ENCODE results near the gene XIAP.
"Not testable (repeated sequence)": the region's sequence is repeated elsewhere in the genome, so short reads cannot be mapped to it uniquely, and the experiment has no call there.

The XIAP gene

DNA sequence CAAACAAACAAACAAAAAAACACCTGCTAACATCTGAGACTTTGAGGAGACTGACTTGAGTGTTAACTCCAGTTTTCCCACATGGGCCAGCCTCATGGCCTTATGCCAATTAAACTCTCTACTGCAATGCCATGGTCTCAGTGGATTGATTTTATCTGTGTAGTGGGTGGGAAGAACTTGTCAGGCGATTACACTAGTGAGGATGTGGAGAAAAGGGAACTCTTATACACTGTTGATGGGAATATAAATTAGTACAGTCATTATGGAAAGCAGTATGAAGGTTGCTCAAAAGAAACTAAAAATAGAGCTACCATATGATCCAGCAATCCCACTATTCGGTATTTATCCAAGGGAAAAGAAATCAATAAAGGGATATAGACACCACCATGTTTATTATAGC lies 12.8 kb upstream of the XIAP start:
- H3K36me3 Mint-ChIP-seq (ENCODE audit: low read depth), result peaks cover 4% of the 10 kb centered on the region
- no peak for DNase-seq
- H3K9me3 Mint-ChIP-seq, result peaks cover 55% of the 10 kb centered on the region
- H3K27me3 Mint-ChIP-seq (ENCODE audit: low read depth, poor library complexity), result no peaks in the 10 kb centered on the region
- TF ChIP-seq, protein P1, sequence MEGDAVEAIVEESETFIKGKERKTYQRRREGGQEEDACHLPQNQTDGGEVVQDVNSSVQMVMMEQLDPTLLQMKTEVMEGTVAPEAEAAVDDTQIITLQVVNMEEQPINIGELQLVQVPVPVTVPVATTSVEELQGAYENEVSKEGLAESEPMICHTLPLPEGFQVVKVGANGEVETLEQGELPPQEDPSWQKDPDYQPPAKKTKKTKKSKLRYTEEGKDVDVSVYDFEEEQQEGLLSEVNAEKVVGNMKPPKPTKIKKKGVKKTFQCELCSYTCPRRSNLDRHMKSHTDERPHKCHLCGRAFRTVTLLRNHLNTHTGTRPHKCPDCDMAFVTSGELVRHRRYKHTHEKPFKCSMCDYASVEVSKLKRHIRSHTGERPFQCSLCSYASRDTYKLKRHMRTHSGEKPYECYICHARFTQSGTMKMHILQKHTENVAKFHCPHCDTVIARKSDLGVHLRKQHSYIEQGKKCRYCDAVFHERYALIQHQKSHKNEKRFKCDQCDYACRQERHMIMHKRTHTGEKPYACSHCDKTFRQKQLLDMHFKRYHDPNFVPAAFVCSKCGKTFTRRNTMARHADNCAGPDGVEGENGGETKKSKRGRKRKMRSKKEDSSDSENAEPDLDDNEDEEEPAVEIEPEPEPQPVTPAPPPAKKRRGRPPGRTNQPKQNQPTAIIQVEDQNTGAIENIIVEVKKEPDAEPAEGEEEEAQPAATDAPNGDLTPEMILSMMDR (IDR thresholded peaks at IDR 0.05), result no peak
- H3K4me1 Mint-ChIP-seq, result peaks cover 17% of the 10 kb centered on the region
- H3K27ac Mint-ChIP-seq, result no peak overlapping the region
- H3K4me3 Mint-ChIP-seq, result no peak overlapping the region

DNA sequence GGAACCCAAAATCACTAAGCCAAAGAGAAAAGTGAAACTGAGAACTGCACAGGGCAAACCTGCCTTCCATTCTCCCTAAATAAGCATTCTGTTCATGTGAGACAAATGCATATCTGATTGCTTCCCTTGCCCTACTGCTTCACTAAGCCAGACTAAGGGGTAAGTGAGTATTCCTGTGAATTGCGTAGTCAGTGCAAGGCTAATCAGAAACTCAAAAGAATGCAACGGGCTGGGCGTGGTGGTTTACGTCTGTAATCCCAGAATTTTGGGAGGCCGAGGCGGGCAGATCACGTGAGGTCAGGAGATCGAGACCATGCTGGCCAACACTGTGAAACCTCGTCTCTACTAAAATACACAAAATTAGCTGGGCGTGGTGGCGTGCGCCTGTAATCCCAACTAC lies 10.8 kb upstream of the XIAP start:
- TF ChIP-seq, protein P1 (IDR thresholded peaks at IDR 0.05), result no peak
- DNase-seq, result no peak
- Mint-ChIP-seq H3K36me3 (ENCODE audit: low read depth) (peaks cover 4% of the 10 kb centered on the region), H3K4me1 (peaks cover 17% of the 10 kb centered on the region), H3K9me3 (peaks cover 60% of the 10 kb centered on the region), H3K27ac (no peak overlapping the region), H3K27me3 (ENCODE audit: low read depth, poor library complexity) (no peaks in the 10 kb centered on the region), H3K4me3 (no peak overlapping the region)

DNA sequence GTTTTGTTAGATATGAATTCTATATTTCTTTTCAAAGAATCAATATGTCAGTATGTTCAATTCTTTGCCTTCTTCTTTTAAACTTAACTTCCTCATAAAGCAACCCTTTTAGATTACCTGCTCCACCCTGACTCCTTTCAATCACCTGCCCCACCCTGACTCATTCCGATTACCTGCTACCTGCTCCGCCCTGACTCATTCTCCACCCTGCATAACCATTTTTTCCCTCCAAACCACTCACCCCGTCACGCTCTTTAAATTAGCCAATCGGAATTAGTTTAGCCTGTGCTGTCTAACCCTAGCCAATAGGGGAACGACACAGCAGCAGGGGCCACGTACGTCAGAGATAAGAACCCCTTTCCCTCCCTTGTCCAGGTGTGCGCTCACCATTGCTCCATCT lies 9.9 kb upstream of the XIAP start:
- not testable (repeated sequence) for H3K4me3 Mint-ChIP-seq; H3K36me3 Mint-ChIP-seq (ENCODE audit: low read depth); H3K27me3 Mint-ChIP-seq (ENCODE audit: low read depth, poor library complexity); H3K27ac Mint-ChIP-seq; DNase-seq
- peaks cover 58% of the 10 kb centered on the region for H3K9me3 Mint-ChIP-seq
- H3K4me1 Mint-ChIP-seq, result peaks cover 17% of the 10 kb centered on the region

DNA sequence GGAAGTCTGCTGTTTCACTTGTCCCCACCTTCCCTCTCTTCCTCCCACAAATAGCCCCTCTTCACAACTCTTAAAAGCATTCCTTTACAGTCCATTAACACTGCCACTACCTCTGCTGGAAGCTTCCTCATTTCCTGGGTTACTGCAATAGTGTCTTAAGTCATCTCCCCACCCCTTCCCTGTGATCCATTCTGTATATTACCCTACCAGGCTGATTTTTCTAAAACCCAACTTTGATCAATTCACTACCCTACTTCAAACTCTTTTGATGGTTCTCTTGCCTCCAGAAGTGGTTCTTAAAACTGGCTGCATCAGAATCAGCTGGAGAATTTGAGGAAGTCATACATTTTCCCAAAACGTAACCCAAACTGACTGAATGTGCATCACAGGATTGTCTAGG lies 8.8 kb upstream of the XIAP start:
- TF ChIP-seq, protein P1 (IDR thresholded peaks at IDR 0.05), result no peak
- Mint-ChIP-seq H3K4me1 (peaks cover 17% of the 10 kb centered on the region), H3K27ac (peak overlapping the region; percentile 13), H3K9me3 (peaks cover 66% of the 10 kb centered on the region), H3K4me3 (no peak overlapping the region), H3K27me3 (ENCODE audit: low read depth, poor library complexity) (no peaks in the 10 kb centered on the region), H3K36me3 (ENCODE audit: low read depth) (peaks cover 4% of the 10 kb centered on the region)
- DNase-seq, result no peak

DNA sequence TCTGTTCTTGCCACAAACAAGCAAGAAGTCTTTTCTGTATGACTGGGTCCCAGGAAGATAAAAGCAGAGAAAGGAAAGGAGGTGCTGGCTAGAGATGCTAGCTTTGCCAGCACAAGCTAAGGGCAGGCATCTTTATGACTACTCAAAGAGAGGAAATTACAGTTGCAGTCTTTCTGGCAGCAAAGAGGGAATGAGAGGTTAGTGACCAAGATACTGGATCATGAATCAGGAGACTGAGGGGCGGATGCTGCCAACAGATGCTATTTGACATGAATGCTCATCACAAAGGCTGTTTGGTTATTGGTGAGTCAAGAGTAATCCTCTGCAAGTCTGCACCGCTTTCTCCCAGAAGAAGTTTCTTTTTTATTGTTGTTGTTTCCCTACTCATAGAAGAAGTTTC lies 5.5 kb upstream of the XIAP start:
- Mint-ChIP-seq H3K9me3 (peaks cover 67% of the 10 kb centered on the region), H3K27ac (no peak overlapping the region), H3K4me3 (no peak overlapping the region), H3K27me3 (ENCODE audit: low read depth, poor library complexity) (no peaks in the 10 kb centered on the region), H3K4me1 (peaks cover 32% of the 10 kb centered on the region), H3K36me3 (ENCODE audit: low read depth) (no peaks in the 10 kb centered on the region)
- no peak for DNase-seq
- TF ChIP-seq, protein P1 (IDR thresholded peaks at IDR 0.05), result no peak

DNA sequence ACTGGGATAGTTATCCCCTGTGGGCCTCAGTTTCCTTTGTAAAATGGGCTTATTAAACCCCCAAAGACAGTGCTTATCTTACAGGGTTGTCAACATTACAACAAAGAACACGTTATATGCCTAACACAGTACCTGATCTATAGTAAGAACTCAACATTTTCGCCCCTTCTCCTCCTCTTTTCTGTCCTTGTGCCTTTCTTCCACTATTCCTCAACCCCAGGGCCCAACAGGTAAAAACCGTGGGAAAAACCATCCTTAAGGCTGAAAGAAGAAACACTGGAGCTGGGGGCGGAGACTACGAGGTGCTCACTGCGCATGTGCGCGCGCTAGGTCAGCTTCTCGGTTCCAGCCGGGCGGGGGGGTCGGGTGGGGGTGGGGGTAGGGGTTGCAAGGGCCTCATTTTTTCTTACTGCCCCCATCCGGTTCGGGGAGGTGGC lies 426 bp upstream of the XIAP start:
- DNase-seq, result peak; percentile 69
- Mint-ChIP-seq H3K9me3 (peaks cover 56% of the 10 kb centered on the region), H3K4me1 (peaks cover 27% of the 10 kb centered on the region), H3K4me3 (peak overlapping the region; percentile 89), H3K27ac (peak overlapping the region; percentile 95), H3K36me3 (ENCODE audit: low read depth) (peaks cover 2% of the 10 kb centered on the region), H3K27me3 (ENCODE audit: low read depth, poor library complexity) (no peaks in the 10 kb centered on the region)
- TF ChIP-seq, protein P1 (IDR thresholded peaks at IDR 0.05), result no peak
